ENCODE results near the gene RAPGEFL1.

GRCh38 chr17:40243761-40244160 is 66.5 kb downstream of the RAPGEFL1 start:
- TF ChIP-seq POLR2AphosphoS5 (IDR thresholded peaks at IDR 0.05): no peak
- TF ChIP-seq CTCF (IDR thresholded peaks at IDR 0.05): no peak
